H1 (cell line): Measurements from ENCODE around the gene ACE. TPM values are rescaled to one million over a fixed set of nuclear protein-coding genes. Genes with fewer than 3 reads are reported as not detected.

Source experiments
- ASH2L ChIP-seq: fragments of 200-600, 300-600 bp; sonication (generic); IDR thresholded peaks from one replicate; pipeline ENCODE4 v1.7.1; 2017; ENCODE audit warnings: low read length
- BCL11A ChIP-seq, 2 experiments: IDR thresholded peaks; one replicate each; pipeline ENCODE4 v1.6.1; 2011; ENCODE audit warnings: low read depth in 2 of 2, low read length in 2 of 2, mild to moderate bottlenecking in 2 of 2
- GTF2F1 ChIP-seq: IDR thresholded peaks from 2 replicates; pipeline ENCODE4 v1.6.1; 2012; ENCODE audit warnings: low read depth, low read length, improper control_type of control experiment, borderline replicate concordance
- HDAC2 ChIP-seq, 2 experiments: fragments of 300-600 bp in 1 of 2; sonication (generic) in 1 of 2; IDR thresholded peaks; 2 replicates each; pipeline ENCODE4 v1.6.1; 2011 to 2012; ENCODE audit warnings: low read depth in 2 of 2, low read length in 2 of 2, mild to moderate bottlenecking in 2 of 2, moderate library complexity in 2 of 2, borderline replicate concordance in 1 of 2, inconsistent platforms in 1 of 2
- SP1 ChIP-seq: IDR thresholded peaks from 2 replicates; pipeline ENCODE4 v1.6.1; 2011; ENCODE audit warnings: low read depth, low read length
- TAF1 ChIP-seq: IDR thresholded peaks from 2 replicates; pipeline ENCODE4 v1.6.1; 2011; ENCODE audit warnings: mild to moderate bottlenecking, low read depth, low read length
- TAF7 ChIP-seq: optimal IDR thresholded peaks from 2 replicates; pipeline ENCODE3; 2011; ENCODE audit warnings: low read depth, mild to moderate bottlenecking, inconsistent platforms, low read length, moderate library complexity, borderline replicate concordance
- polyA plus RNA-seq, 7 experiments: library from polyadenylated mRNA; depleted of rRNA in 3 of 7; stranded (reverse) in 5 of 7; unstranded in 2 of 7; fragments of >200 nt in 5 of 7; fragments of 200-250 nt in 2 of 7; gene quantifications; 1 replicate in 5 of 7; 2 replicates in 1 of 7; 4 replicates in 1 of 7; pipeline versions ENCODE4 v1.2.1 to v1.2.3, GENCODE V29; 2011 to 2013; ENCODE audit warnings: missing spikeins in 2 of 7, mixed read lengths in 2 of 7
- total RNA-seq: library from RNA; stranded (reverse); fragmentation: NEBNext Ultra II Directional; extraction: Animal tissue kit (Norgen Biotek cat#: 25700); gene quantifications from 2 replicates; pipeline ENCODE4 v1.2.1, GENCODE V29; 2021
- TF ChIP-seq, protein P1 (sequence below): fragments of 300-600 bp; sonication (generic); IDR thresholded peaks from 2 replicates; pipeline ENCODE4 v1.7.1; 2012; ENCODE audit warnings: low read length, moderate library complexity, mild to moderate bottlenecking, inconsistent platforms; ENCODE audit not compliant: insufficient replicate concordance
- TF ChIP-seq, protein P2 (sequence below): IDR thresholded peaks from 2 replicates; pipeline ENCODE4 v1.6.1; 2012; ENCODE audit warnings: inconsistent platforms

ACE gene
- total and polyA plus RNA-seq, 2 of the 8 experiments (the other 6 are each of a cell fraction or from before 2014, with no cell fraction given) = 2.5 to 5.5 TPM

DNA sequence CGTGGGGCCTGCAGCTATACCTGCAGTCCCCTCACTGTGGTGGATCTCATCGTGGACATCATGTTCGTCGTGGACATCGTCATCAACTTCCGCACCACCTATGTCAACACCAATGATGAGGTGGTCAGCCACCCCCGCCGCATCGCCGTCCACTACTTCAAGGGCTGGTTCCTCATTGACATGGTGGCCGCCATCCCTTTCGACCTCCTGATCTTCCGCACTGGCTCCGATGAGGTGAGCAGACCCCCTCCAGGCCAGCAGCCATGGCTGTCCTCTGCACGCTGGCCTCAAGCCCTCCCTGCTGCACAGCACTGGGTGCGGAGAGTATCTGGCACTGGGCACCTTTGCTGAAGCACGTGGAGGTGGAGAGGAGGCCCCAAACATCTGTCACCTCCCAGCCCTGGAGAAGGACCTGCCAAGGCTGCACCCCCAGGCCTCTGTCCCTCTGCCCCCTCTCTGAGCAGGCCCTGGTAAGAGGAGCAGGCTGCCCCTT lies 57.3 kb downstream of the ACE start (continued):
- TF ChIP-seq, protein P1, sequence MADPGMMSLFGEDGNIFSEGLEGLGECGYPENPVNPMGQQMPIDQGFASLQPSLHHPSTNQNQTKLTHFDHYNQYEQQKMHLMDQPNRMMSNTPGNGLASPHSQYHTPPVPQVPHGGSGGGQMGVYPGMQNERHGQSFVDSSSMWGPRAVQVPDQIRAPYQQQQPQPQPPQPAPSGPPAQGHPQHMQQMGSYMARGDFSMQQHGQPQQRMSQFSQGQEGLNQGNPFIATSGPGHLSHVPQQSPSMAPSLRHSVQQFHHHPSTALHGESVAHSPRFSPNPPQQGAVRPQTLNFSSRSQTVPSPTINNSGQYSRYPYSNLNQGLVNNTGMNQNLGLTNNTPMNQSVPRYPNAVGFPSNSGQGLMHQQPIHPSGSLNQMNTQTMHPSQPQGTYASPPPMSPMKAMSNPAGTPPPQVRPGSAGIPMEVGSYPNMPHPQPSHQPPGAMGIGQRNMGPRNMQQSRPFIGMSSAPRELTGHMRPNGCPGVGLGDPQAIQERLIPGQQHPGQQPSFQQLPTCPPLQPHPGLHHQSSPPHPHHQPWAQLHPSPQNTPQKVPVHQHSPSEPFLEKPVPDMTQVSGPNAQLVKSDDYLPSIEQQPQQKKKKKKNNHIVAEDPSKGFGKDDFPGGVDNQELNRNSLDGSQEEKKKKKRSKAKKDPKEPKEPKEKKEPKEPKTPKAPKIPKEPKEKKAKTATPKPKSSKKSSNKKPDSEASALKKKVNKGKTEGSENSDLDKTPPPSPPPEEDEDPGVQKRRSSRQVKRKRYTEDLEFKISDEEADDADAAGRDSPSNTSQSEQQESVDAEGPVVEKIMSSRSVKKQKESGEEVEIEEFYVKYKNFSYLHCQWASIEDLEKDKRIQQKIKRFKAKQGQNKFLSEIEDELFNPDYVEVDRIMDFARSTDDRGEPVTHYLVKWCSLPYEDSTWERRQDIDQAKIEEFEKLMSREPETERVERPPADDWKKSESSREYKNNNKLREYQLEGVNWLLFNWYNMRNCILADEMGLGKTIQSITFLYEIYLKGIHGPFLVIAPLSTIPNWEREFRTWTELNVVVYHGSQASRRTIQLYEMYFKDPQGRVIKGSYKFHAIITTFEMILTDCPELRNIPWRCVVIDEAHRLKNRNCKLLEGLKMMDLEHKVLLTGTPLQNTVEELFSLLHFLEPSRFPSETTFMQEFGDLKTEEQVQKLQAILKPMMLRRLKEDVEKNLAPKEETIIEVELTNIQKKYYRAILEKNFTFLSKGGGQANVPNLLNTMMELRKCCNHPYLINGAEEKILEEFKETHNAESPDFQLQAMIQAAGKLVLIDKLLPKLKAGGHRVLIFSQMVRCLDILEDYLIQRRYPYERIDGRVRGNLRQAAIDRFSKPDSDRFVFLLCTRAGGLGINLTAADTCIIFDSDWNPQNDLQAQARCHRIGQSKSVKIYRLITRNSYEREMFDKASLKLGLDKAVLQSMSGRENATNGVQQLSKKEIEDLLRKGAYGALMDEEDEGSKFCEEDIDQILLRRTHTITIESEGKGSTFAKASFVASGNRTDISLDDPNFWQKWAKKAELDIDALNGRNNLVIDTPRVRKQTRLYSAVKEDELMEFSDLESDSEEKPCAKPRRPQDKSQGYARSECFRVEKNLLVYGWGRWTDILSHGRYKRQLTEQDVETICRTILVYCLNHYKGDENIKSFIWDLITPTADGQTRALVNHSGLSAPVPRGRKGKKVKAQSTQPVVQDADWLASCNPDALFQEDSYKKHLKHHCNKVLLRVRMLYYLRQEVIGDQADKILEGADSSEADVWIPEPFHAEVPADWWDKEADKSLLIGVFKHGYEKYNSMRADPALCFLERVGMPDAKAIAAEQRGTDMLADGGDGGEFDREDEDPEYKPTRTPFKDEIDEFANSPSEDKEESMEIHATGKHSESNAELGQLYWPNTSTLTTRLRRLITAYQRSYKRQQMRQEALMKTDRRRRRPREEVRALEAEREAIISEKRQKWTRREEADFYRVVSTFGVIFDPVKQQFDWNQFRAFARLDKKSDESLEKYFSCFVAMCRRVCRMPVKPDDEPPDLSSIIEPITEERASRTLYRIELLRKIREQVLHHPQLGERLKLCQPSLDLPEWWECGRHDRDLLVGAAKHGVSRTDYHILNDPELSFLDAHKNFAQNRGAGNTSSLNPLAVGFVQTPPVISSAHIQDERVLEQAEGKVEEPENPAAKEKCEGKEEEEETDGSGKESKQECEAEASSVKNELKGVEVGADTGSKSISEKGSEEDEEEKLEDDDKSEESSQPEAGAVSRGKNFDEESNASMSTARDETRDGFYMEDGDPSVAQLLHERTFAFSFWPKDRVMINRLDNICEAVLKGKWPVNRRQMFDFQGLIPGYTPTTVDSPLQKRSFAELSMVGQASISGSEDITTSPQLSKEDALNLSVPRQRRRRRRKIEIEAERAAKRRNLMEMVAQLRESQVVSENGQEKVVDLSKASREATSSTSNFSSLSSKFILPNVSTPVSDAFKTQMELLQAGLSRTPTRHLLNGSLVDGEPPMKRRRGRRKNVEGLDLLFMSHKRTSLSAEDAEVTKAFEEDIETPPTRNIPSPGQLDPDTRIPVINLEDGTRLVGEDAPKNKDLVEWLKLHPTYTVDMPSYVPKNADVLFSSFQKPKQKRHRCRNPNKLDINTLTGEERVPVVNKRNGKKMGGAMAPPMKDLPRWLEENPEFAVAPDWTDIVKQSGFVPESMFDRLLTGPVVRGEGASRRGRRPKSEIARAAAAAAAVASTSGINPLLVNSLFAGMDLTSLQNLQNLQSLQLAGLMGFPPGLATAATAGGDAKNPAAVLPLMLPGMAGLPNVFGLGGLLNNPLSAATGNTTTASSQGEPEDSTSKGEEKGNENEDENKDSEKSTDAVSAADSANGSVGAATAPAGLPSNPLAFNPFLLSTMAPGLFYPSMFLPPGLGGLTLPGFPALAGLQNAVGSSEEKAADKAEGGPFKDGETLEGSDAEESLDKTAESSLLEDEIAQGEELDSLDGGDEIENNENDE = no peak
- no peak for TF ChIP-seq GTF2F1
- TF ChIP-seq ASH2L = no peak
- no peak for TF ChIP-seq SP1
- no peak for TF ChIP-seq BCL11A (IDR thresholded peaks at IDR 0.05; ENCODE audit: low read depth in 2 of 2, low read length in 2 of 2)
- TF ChIP-seq, protein P2, sequence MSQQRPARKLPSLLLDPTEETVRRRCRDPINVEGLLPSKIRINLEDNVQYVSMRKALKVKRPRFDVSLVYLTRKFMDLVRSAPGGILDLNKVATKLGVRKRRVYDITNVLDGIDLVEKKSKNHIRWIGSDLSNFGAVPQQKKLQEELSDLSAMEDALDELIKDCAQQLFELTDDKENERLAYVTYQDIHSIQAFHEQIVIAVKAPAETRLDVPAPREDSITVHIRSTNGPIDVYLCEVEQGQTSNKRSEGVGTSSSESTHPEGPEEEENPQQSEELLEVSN = no peak
- TF ChIP-seq HDAC2 (IDR thresholded peaks at IDR 0.05; ENCODE audit: borderline replicate concordance in 1 of 2, low read depth in 2 of 2, low read length in 2 of 2) = no peak
- TF ChIP-seq TAF1 = no peak
- no peak for TF ChIP-seq TAF7
